ENCODE data around the gene SEMA5A. TPM values are rescaled to one million over a fixed set of nuclear protein-coding genes. Genes with fewer than 3 reads are reported as not detected.

Gene SEMA5A, protein sequence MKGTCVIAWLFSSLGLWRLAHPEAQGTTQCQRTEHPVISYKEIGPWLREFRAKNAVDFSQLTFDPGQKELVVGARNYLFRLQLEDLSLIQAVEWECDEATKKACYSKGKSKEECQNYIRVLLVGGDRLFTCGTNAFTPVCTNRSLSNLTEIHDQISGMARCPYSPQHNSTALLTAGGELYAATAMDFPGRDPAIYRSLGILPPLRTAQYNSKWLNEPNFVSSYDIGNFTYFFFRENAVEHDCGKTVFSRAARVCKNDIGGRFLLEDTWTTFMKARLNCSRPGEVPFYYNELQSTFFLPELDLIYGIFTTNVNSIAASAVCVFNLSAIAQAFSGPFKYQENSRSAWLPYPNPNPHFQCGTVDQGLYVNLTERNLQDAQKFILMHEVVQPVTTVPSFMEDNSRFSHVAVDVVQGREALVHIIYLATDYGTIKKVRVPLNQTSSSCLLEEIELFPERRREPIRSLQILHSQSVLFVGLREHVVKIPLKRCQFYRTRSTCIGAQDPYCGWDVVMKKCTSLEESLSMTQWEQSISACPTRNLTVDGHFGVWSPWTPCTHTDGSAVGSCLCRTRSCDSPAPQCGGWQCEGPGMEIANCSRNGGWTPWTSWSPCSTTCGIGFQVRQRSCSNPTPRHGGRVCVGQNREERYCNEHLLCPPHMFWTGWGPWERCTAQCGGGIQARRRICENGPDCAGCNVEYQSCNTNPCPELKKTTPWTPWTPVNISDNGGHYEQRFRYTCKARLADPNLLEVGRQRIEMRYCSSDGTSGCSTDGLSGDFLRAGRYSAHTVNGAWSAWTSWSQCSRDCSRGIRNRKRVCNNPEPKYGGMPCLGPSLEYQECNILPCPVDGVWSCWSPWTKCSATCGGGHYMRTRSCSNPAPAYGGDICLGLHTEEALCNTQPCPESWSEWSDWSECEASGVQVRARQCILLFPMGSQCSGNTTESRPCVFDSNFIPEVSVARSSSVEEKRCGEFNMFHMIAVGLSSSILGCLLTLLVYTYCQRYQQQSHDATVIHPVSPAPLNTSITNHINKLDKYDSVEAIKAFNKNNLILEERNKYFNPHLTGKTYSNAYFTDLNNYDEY
- total RNA-seq = 29.3 TPM

DNA sequence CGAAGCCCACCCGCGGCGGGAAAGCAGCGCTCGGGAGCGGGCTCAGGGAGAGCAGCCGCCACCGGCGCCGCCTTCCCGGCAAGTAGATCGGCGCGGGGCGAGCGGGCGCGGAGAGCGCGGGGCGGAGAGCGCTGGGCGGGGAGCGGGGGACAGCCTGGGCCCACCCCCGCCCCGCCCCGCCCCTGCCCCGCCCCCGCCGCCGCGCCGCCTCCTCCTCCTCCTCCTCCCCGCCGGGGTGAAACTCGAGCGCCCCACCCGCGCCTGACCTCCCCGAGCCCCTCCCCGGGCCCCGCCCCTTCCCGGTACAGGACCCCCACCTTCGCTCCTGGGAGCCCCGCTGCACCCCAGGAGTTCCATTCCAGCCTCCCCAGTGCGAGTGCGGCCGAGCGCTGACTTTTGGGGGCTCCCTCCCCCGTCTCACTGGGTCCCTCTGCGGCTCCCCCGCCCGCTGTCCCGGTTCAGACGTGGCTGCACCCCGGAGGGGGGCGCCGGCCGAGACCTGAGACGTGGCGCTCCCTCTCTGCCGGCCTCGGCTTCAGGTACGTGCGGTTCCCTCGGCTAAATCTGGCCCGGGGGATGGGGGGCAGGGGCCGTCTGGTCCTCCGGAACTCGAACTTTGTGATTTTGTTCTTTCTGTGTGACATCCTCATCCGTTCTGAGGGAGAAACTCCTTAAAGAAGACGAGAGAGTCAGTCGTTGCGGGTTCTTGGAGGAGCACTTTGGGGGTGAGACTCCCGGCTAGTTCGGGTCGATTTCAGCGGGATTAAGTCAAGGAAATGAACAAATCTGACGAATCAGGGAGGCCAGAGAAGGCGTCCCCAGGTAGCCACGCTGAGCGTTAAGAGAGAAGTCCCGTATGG lies at the start of gene SEMA5A:
Gene SEMA5A, minus strand, starts transcription at position 84 of the 860 bp plus-strand sequence. CDS start 166,129 bp downstream, outside the sequence.
- peak; percentile 64 for DNase-seq (ENCODE audit: low spot score)

DNA sequence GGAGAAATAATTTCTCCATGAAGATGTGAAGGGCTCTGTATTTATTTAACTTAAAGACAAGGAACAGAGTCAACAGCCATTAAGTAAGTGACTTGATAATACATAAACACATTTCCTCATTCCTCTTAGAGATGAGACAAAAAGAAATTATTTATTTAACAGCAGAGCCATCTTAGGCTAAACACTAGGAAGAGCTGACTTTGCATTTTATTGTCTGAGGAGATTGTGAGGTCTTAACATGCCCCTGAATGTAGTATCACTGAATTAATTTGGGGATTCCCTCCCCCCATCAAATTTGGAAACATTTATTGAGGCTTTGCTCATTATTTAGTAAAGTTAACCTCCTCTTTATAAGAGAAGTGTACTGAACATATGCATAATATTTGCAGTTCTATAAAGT lies 49.0 kb upstream of the SEMA5A start:
- DNase-seq (ENCODE audit: low spot score) = no peak

DNA sequence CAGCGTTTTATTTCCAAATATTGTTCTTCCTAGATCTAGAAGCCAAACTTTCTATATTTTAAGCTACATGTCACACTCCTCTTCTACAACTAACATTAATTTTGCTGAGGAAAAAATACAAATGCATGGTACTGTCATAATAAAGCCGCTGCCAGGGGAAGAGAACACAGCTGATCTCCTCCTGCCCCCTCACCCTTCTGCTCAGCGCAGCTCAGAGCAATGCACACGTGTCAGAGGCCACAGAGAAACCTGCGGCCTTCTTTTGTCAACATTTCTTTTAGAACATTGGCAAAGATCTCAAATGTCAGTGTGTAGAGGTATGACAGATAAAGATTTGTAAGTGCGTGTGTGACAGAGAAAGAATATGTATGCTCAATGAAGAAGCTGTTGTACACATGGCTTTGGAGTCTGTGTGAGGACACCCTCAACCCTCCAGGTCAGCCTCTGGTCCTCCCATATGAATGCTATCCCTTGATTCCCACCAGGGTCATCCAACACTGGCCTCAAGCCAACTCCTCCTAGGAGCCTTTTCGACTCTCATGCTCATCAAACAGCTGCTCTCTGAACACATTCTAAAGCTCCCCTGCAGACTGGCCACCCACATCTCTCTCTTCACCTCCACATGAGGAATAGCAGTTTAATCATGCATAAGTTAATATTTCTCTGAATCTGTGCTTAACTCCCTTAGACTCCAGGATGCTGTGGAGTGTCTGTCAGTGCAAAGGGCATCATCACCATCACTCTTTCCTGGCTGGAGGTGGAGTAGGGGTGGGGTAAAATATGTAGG lies 43.4 kb upstream of the SEMA5A start:
- DNase-seq (ENCODE audit: low spot score) = no peak

DNA sequence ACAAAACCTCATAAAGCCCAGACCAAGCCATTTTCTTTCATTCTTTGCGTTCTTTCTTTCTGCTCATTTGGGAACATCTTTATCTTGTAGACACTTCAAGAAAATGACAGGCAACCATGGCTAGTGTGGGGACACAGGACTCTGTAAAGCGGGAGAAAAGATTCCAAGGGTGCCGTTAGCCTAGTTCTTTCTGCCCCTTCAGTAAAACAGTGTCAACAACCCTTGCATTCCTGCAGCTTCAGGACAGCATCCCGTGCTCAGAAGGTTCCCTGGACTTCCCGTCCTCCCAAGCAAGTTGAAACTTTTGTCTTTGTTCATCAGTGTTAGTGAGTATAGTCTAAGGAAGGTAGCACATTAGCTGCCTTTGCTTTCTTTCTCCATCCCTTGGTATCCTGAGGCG lies 42.4 kb upstream of the SEMA5A start:
- no peak for DNase-seq (ENCODE audit: low spot score)

DNA sequence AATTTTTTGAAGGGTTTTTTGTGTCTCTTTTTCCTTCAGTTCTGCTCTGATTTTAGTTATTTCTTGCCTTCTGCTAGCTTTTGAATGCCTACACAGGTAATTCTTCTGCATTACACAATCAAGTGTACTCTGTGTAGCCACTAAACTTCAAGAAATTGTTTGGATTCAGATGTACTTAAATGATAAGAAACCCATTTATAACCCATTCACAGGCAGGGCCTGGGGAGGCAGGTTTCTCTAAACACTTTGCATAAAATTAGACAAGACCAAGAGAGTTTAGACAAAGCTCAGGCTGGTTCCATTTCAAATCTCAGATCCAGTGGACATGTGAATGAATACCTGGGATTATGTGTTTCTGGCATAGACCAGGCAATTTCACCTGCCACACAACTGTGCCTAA lies 41.3 kb upstream of the SEMA5A start:
- no peak for DNase-seq (ENCODE audit: low spot score)

DNA sequence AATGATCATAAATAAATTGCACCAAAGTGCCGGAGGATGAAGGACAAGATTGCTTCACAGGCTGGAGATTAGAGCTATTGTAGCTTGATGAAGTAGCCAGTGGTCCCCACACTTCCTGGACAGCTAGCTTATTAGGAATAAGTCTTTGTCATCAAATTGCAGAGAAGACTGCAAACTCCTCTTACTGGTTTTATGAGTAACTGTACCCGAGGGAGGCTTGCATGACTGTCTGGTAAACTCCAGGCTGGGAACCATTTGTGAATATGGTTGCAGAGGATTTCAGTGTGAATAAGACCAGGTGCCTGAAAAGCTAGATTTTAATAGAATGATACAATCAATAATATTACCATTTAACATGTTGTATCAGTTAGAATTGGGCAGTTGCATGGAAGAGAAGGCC lies 36.5 kb upstream of the SEMA5A start:
- no peak for DNase-seq (ENCODE audit: low spot score)

DNA sequence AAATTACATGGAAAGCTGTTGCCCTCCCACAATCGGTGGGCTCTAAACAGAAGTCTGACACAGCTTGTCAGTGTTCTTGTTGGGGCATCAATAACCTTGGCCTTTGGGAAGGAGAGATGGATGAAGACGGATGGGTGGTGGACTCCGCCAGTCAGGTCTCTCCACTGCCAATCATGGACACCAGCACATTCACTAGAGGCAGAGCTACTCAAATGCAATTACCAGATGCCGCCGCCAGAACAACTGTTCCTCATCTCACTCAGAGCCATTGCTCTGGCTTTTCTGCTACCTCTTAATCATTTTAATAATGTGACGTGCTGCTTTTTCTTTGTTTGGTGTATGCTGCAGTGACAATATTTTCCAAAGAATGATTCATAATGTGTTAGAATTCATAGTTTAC lies 27.9 kb upstream of the SEMA5A start:
- no peak for DNase-seq (ENCODE audit: low spot score)

DNA sequence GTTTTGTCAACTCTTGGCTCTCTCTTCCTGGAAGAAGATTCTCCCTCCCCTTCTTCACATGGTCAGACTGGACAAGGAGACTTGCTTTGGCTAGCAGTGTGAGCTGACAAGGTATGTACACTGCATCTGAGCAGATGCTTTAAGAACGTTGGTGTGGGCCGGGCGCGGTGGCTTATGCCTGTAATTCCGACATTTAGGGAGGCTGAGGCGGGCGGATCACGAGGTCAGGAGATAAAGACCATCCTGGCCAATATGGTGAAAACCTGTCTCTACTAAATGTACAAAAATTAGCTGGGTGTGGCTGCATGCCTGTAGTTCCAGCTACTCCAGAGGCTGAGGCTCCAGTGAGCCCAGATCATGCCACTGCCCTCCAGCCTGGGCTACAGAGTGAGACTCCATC lies 26.4 kb upstream of the SEMA5A start:
- DNase-seq (ENCODE audit: low spot score) = no peak

DNA sequence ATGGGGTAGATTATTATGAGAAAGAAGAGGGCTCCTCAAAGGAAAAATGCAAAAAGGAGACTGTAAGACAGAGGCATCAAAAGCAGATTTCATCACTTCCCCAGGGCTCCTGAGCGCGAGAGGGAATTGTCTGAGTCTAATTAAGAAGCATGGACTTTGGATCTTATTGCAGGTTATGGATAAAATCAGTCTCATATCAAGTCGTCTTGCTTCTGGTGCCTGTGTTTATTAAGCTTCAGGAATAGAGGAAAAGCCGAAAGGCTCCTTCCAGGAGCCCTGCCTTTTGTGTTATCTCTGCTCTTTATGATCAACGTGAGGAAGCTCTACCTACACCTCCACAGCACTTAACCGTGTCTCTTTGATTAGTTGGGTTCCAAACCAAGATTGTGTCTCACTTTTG lies 25.0 kb upstream of the SEMA5A start:
- DNase-seq (ENCODE audit: low spot score) = no peak

DNA sequence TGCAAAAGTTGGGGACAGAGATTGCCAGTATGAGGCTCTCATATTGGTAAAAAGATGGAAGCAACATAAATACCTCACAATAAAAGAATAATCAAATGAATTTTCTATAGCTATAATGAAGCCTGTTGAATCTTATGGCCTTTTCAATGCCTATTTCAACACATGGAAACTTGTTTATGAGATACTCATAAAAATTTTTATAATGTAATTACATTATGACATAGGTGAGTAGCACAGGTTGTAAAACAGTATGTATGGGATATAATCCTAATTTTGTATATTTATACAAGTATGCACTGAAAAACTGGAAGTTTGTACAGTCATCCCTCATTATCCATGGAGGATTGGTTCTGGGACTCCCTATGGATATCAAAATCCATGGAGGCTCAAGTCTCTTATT lies 21.2 kb upstream of the SEMA5A start:
- no peak for DNase-seq (ENCODE audit: low spot score)

DNA sequence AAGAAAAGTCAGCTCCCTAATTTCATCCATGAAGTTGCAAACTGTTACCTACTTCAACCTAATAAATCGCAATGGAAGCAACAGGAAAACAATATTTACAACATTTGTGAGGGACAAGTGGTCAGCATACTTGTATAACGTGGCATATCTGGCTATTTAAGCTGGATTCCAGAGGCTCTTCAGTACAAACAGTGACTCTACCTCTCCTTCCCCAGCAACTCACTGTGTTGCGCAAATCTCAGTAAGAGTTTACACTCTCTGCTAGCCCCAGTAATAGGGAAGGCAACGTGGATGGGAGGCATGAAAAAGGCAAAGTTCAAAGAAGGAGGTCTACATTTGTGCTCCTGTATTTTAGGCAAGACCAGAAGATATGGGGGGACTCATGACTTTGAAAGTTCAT lies 18.9 kb upstream of the SEMA5A start:
- DNase-seq (ENCODE audit: low spot score) = no peak

DNA sequence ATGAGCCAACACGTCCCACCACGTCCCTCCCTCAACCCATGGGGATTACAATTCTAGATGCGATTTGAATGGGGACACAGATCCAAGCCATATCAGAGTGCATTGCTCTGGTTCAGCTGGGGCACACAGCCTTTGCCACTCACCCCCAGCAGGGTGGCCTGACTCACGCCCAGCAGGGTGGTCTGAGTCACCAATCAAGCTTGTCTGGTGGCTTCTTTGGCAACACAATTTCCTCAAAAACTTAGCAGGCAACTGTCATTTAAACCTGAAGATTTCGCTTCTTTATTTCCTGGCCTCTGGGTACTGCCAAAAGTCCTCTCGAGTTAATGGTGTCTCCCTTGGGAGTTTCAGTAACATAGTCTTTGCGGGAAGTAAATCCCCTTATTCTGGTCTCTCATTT lies 16.3 kb upstream of the SEMA5A start:
- no peak for DNase-seq (ENCODE audit: low spot score)

DNA sequence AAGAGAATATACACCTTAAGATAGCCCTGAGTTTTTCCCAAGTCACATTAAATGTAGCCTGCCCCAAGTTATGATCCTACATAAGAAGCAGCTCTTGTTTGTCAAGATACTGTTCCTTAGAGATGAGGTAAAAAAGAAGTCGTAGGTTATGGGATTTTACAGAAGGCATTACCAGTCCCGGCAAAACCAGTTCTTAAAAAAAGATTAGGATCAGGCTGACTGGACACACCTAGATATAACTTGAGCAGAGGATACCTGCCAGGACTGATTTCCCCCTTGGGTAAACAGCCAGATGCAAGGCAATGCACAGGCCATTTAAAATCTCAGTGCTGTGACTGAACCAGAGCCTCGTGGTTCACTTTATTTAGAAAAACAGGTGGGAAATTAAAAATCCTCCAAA lies 14.1 kb upstream of the SEMA5A start:
- DNase-seq (ENCODE audit: low spot score) = no peak

DNA sequence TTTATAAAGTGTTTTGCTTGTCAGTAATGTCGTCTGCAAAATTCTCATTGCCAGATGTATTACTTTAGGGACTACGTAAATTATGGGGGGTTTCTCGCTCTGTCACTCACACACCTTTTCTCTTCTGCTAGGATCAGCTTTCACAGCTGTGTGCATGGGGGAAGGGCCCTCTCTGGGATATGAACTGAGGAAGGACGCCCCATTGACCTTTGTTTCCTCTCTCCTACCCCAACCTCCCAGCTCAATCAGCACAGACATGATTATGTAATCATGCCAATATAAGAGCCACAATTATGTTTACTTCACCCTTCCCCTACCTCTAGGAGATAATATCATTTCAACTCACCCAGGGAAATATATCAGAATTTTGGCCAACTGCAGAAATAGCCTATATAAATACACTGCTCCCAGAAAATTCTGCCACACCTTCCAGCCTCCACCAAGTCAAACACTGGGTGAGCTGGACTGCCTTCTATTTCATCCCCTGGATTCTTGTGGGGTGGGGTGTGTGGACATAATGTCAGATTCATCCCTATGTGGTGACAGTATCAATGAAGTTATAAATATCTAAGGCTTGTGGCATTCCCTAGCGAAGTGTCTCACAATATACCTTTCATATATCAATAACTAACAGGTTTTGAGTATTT lies 12.6 kb upstream of the SEMA5A start:
- no peak for DNase-seq (ENCODE audit: low spot score)

DNA sequence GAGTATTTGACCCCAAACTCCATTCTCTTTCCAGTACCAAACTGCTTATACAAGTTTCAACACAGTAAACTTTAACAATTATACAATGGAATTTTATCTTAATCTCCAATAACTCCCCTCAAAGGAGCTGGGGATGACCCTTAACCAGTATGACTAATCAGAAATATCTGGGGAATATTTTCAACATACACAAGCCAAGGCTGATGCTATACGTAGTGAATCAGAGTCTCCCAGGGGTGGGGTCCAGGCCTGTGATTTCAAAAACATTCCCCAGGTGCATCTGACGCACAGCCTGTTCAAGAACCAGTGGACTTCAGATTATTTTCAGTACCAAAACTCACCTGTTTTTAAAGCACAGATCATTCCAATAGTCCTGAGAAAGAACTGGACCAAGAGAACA lies 11.8 kb upstream of the SEMA5A start:
- no peak for DNase-seq (ENCODE audit: low spot score)

DNA sequence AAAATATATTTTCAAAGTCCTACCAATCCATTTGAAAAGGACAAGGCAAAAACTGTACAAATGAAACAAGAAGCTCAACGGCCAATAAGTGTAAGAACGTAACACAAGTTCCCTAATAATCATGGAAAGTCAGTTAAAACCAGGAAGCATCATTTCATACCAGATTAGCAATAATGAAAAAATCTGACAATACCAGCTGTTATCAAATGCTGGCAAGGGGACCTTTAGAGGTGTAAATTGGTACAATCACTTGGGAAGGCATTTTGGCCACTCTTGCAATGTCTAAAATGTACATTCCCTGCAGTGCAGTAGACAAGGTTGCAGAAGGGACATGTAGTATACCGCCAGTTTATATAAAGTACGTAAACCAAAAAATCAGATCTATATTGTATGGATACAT lies 10.1 kb upstream of the SEMA5A start:
- DNase-seq (ENCODE audit: low spot score) = no peak

DNA sequence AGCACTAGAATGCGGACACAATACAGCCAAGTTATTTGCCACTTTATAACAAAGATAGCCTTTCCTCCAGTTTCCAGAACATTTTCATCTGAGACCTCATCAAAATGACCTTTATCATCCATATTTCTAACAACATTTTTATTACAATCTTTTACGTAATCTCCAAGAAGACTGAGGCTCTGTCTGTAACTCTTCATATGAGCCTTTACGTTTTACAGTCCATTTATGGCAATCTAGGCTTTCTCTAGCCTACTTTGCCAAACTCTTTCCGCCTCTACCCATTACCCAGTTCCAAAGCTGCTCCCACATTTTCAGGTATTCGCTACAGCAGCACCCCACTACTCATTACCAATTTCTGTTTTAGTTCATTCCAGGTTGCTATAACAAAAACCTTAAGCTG lies 8.2 kb upstream of the SEMA5A start:
- DNase-seq (ENCODE audit: low spot score) = no peak

DNA sequence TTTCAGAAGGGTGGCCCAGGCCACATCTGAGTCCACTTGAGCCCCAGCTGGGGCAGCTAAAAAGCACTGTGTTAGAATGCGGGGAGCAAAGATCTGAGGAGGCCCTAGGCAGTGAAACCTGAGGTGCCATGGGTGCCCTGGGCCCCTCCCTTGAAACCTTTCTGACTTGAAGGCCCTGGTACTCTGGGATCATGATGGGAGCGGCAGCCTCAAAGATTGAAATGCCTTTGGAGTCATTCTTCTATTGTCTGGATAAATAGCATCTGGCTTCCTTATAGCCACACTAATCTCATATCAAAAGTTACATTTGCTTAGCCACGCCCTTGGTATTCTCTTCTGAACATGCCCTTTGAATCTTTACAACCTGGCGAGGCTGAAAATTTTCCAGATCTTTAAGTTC lies 7.7 kb upstream of the SEMA5A start:
- DNase-seq (ENCODE audit: low spot score) = peak; percentile 27

DNA sequence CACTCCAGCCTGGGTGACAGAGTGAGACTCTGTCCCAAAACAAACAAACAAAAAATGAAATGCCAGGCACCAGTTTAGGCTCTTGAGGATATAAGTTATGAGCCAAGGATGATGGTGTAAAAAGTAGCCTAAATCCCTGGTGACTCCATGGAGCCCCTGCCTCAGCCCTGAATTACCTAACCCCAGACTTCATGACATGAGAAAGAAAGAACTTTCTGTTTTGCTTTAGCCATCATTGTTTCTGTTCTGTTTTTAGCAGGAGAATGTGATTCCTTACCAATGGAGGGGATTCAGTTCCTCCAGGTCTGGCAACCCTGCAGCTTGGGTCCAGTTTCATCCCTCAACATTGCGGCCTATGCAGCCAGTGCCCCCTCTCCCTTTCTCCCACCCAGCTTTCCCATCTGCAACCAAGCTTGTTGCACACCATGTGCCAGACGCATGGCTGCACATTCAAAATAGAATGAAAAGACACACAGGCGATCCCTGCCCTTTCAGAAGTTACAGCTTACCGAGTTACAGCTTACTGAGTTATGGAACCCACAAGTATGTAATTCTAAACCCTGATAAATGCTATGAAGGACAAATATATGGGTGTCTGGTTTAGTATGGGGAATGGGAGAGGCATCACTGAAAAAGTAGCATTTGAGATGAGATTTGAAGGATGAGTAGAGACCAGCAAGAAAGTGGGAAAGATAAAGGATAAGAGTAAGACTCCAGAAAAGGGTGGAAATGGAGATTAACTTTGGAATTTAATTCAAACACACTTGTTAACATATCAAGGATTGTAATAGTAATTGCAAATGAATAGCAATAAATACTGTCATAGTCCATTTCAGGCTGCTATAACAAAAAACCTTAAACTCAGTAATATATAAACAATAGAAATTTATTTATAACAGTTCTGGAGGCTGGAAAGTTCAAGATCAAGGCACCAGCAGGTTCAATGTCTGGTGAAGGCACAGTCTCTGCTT lies 6.0 kb upstream of the SEMA5A start:
- DNase-seq (ENCODE audit: low spot score) = no peak

All from mucosa of gallbladder (tissue), 1 donor.